ENCODE measurements around the gene ATP6V0D1. TPM values are rescaled to one million over a fixed set of nuclear protein-coding genes. Genes with fewer than 3 reads are reported as not detected.

ATP6V0D1 gene
- total and polyA plus RNA-seq, 7 donors, result 60.2 to 104 (median 85.3) TPM

DNA sequence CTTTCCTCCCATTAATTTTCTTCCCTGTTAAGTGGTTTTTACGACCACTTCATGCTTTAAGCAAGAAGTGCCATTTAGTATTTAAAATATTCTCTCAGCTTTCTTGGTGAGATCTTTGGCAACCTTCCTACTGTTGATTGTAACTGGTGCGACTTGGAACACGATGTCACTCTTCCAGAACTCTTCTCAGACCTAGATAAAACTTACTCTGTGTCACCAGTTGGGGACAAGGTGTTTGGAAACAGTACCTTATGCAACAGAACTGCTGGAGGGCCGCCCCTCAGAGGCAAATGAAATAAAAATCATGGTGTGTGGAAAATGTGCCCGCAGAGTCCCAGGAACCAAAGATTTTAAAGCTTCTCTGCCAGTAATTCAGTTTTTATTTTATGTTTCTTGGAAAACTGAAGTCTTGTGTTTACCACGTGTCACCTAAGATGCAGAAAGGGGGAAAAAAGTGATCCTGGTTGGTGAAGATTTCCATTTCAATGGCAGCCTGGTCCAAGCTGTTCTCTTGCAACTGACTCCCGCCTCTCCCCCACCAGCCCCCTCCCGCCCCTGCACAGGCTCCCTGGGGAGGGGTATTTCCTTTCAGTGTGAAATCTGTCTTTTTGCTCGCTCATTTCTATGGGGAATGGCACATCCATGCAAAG, 57.2 kb downstream of the ATP6V0D1 start:
- TF ChIP-seq, protein P1, sequence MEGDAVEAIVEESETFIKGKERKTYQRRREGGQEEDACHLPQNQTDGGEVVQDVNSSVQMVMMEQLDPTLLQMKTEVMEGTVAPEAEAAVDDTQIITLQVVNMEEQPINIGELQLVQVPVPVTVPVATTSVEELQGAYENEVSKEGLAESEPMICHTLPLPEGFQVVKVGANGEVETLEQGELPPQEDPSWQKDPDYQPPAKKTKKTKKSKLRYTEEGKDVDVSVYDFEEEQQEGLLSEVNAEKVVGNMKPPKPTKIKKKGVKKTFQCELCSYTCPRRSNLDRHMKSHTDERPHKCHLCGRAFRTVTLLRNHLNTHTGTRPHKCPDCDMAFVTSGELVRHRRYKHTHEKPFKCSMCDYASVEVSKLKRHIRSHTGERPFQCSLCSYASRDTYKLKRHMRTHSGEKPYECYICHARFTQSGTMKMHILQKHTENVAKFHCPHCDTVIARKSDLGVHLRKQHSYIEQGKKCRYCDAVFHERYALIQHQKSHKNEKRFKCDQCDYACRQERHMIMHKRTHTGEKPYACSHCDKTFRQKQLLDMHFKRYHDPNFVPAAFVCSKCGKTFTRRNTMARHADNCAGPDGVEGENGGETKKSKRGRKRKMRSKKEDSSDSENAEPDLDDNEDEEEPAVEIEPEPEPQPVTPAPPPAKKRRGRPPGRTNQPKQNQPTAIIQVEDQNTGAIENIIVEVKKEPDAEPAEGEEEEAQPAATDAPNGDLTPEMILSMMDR (IDR thresholded peaks at IDR 0.05), result no peak
- Histone ChIP-seq H3K9me3 (no peaks in the 10 kb centered on the region), H3K27ac (no peak overlapping the region), H3K27me3 (ENCODE audit: insufficient read depth in 3 of 3, low read length in 2 of 3) (no peaks in the 10 kb centered on the region), H3K36me3 (ENCODE audit: insufficient read depth in 1 of 2, low read depth in 1 of 2) (no peaks in the 10 kb centered on the region), H3K4me1 (no peaks in the 10 kb centered on the region), H3K4me3 (no peak overlapping the region)
- no peak for ATAC-seq
- intact Hi-C loops (cut with DNase I), result no loop called here
- WGBS, 3 donors, result 43 to 51% (median 44%) methylated on average over 9 of the region's 9 CpGs
- no peak for DNase-seq

DNA sequence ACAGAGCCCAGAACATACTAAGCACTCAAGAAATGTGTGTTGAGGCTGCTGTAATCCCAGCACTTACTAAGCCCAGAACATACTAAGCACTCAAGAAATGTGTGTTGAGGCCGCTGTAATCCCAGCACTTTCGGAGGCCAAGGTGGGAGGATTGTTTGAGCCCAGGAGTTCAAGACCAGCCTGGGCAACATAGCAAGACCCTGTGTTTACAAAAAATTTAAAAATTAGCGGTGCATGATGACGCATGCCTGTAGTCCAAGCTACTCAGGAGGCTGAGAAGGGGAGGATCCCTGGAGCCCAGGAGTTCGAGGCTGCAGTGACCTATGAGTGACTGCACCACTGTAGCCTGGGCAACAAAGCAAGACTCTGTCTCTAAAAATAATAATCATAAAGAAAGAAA, 57.9 kb downstream of the ATP6V0D1 start:
- no peak for ATAC-seq
- intact Hi-C loops (cut with DNase I), result no loop called here

DNA sequence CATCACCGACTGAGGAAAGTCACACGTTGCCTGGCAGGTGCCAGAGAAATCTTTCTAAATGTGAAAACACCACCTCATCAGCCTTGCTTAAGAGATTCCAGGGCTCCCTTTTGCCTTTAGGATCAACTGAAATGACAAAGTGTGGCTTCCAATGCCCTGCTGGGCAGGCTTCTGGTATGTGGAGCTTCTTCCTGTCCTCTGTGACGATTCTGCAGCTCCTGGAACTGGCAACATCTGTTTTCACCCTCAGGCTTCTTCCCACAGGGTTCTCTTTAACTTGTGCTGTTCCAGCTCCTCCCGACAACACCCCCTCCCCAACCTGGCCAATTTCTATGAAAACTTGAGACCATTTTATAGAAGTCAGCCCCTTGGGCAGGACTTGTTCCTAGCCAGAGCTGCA, 59.9 kb downstream of the ATP6V0D1 start:
- Histone ChIP-seq H3K27me3 (ENCODE audit: insufficient read depth in 3 of 3, low read length in 2 of 3) (no peaks in the 10 kb centered on the region), H3K4me3 (no peak overlapping the region), H3K4me1 (no peaks in the 10 kb centered on the region), H3K36me3 (ENCODE audit: insufficient read depth in 1 of 2, low read depth in 1 of 2) (no peaks in the 10 kb centered on the region), H3K9me3 (no peaks in the 10 kb centered on the region), H3K27ac (no peak overlapping the region)
- intact Hi-C loops (cut with DNase I), result no loop called here
- TF ChIP-seq, protein P1 (IDR thresholded peaks at IDR 0.05), result no peak
- 62 to 74% (median 69%) methylated on average over 4 of the region's 4 CpGs for WGBS, 3 donors
- no peak for ATAC-seq
- DNase-seq, result no peak

More for the DNA sequence above, 57.9 kb downstream of the ATP6V0D1 start:
- no peak for DNase-seq
- WGBS, 3 donors, result 89 to 94% (median 92%) methylated on average over 5 of the region's 5 CpGs
- Histone ChIP-seq H3K4me3 (no peak overlapping the region), H3K36me3 (ENCODE audit: insufficient read depth in 1 of 2, low read depth in 1 of 2) (no peaks in the 10 kb centered on the region), H3K27me3 (ENCODE audit: insufficient read depth in 3 of 3, low read length in 2 of 3) (no peaks in the 10 kb centered on the region), H3K4me1 (no peaks in the 10 kb centered on the region), H3K27ac (no peak overlapping the region), H3K9me3 (no peaks in the 10 kb centered on the region)
- TF ChIP-seq, protein P1 (IDR thresholded peaks at IDR 0.05), result no peak

DNA sequence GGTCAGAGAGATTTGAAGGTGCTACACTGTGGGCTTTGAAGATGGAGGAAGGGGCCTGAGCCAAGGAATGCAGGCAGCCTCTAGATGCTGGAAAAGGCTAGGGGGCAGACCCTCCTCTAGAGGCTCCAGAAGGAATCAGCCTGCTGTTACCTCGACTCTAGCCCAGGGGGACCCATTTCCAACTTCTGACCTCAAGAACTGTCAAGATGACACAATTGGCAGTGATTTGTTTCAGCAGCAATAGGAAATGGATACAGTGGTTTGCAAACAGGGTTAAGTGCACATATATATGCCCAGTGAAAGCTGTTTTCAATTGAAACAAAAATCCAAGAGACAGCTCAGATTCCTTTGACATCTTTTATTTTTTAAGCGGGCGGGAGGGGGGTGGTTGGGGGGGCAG, 61.0 kb downstream of the ATP6V0D1 start:
- H3K4me1 ChIP-seq, result peaks cover 7% of the 10 kb centered on the region

More for the DNA sequence above, 61.0 kb downstream of the ATP6V0D1 start:
- H3K36me3 ChIP-seq (ENCODE audit: insufficient read depth in 1 of 2, low read depth in 1 of 2), result no peaks in the 10 kb centered on the region
- no peaks in the 10 kb centered on the region for H3K27me3 ChIP-seq (ENCODE audit: insufficient read depth in 3 of 3, low read length in 2 of 3)
- intact Hi-C loops (cut with DNase I), result loop anchor here (5.0 to 10.0 kb wide), 3 partner anchors 48 to 165 kb away; no protein-coding TSS in a partner anchor
- ATAC-seq (no peak), DNase-seq (no peak)
- WGBS, 3 donors, result 79 to 84% (median 83%) methylated on average over 3 of the region's 3 CpGs
- no peaks in the 10 kb centered on the region for H3K9me3 ChIP-seq
- H3K27ac ChIP-seq, result no peak overlapping the region
- no peak overlapping the region for H3K4me3 ChIP-seq
- TF ChIP-seq, protein P1 (IDR thresholded peaks at IDR 0.05), result no peak

All from psoas muscle (tissue), 8 donors.